ENCODE data around the gene INHBB. TPM values are rescaled to one million over a fixed set of nuclear protein-coding genes. Genes with fewer than 3 reads are reported as not detected.

Gene INHBB
- total and polyA plus RNA-seq, 9 of the 15 experiments (the other 6 are each of a cell fraction or from before 2014, with no cell fraction given): not detected

DNA sequence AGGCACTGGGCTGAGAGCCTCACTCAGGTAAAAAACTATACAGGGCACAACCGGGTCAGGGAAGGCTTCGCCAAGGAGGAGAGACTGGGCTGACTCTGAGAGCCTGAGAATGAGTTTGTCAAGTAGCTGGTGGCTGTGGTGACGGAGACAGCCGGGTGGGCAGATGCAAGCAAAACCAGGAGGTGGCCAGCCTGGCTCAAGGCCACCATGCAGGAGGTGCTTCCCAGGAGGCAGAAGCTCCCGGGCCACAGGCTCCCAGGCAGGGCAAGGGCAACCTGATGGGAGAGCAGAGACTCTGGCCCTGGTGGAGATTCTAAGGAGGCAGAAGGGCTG, 2.9 kb upstream of the INHBB start (continued):
- TF ChIP-seq, protein P1, sequence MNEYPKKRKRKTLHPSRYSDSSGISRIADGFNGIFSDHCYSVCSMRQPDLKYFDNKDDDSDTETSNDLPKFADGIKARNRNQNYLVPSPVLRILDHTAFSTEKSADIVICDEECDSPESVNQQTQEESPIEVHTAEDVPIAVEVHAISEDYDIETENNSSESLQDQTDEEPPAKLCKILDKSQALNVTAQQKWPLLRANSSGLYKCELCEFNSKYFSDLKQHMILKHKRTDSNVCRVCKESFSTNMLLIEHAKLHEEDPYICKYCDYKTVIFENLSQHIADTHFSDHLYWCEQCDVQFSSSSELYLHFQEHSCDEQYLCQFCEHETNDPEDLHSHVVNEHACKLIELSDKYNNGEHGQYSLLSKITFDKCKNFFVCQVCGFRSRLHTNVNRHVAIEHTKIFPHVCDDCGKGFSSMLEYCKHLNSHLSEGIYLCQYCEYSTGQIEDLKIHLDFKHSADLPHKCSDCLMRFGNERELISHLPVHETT (CRISPR knock-in tag; conservative IDR thresholded peaks at IDR 0.05 in 1 of 2, IDR thresholded peaks at IDR 0.05 in 1 of 2): no peak
- TF ChIP-seq RAD21 (CRISPR knock-in tag; conservative IDR thresholded peaks at IDR 0.05 in 1 of 2, IDR thresholded peaks at IDR 0.05 in 1 of 2): no peak
- TF ChIP-seq, protein P2, sequence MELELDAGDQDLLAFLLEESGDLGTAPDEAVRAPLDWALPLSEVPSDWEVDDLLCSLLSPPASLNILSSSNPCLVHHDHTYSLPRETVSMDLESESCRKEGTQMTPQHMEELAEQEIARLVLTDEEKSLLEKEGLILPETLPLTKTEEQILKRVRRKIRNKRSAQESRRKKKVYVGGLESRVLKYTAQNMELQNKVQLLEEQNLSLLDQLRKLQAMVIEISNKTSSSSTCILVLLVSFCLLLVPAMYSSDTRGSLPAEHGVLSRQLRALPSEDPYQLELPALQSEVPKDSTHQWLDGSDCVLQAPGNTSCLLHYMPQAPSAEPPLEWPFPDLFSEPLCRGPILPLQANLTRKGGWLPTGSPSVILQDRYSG (tag; conservative IDR thresholded peaks at IDR 0.05; ENCODE audit: low read depth): no peak
- TF ChIP-seq, protein P3, sequence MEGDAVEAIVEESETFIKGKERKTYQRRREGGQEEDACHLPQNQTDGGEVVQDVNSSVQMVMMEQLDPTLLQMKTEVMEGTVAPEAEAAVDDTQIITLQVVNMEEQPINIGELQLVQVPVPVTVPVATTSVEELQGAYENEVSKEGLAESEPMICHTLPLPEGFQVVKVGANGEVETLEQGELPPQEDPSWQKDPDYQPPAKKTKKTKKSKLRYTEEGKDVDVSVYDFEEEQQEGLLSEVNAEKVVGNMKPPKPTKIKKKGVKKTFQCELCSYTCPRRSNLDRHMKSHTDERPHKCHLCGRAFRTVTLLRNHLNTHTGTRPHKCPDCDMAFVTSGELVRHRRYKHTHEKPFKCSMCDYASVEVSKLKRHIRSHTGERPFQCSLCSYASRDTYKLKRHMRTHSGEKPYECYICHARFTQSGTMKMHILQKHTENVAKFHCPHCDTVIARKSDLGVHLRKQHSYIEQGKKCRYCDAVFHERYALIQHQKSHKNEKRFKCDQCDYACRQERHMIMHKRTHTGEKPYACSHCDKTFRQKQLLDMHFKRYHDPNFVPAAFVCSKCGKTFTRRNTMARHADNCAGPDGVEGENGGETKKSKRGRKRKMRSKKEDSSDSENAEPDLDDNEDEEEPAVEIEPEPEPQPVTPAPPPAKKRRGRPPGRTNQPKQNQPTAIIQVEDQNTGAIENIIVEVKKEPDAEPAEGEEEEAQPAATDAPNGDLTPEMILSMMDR (IDR thresholded peaks at IDR 0.05 in 2 of 3, conservative IDR thresholded peaks at IDR 0.05 in 1 of 3; ENCODE audit: insufficient read depth in 2 of 3, low read depth in 1 of 3, low read length in 3 of 3): no peak
- no peak for TF ChIP-seq TGIF2 (CRISPR knock-in tag; IDR thresholded peaks at IDR 0.05)
- TF ChIP-seq SRSF7 (optimal IDR thresholded peaks at IDR 0.05; ENCODE audit: low read depth, low read length): no peak
- TF ChIP-seq MCM5 (IDR thresholded peaks at IDR 0.05; ENCODE audit: low read depth): no peak
- no peak for TF ChIP-seq ILF3 (IDR thresholded peaks at IDR 0.05; ENCODE audit: borderline replicate concordance)
- TF ChIP-seq, protein P4, sequence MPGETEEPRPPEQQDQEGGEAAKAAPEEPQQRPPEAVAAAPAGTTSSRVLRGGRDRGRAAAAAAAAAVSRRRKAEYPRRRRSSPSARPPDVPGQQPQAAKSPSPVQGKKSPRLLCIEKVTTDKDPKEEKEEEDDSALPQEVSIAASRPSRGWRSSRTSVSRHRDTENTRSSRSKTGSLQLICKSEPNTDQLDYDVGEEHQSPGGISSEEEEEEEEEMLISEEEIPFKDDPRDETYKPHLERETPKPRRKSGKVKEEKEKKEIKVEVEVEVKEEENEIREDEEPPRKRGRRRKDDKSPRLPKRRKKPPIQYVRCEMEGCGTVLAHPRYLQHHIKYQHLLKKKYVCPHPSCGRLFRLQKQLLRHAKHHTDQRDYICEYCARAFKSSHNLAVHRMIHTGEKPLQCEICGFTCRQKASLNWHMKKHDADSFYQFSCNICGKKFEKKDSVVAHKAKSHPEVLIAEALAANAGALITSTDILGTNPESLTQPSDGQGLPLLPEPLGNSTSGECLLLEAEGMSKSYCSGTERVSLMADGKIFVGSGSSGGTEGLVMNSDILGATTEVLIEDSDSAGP (CRISPR knock-in tag; IDR thresholded peaks at IDR 0.05): no peak
- TF ChIP-seq, protein P5, sequence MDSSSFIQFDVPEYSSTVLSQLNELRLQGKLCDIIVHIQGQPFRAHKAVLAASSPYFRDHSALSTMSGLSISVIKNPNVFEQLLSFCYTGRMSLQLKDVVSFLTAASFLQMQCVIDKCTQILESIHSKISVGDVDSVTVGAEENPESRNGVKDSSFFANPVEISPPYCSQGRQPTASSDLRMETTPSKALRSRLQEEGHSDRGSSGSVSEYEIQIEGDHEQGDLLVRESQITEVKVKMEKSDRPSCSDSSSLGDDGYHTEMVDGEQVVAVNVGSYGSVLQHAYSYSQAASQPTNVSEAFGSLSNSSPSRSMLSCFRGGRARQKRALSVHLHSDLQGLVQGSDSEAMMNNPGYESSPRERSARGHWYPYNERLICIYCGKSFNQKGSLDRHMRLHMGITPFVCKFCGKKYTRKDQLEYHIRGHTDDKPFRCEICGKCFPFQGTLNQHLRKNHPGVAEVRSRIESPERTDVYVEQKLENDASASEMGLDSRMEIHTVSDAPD (CRISPR knock-in tag; IDR thresholded peaks at IDR 0.05): no peak
- no peak for TF ChIP-seq NCOA6 (IDR thresholded peaks at IDR 0.05)

Measured in K562 (cell line).